Measurements from ENCODE around the gene CAMTA1. TPM values are rescaled to one million over a fixed set of nuclear protein-coding genes. Genes with fewer than 3 reads are reported as not detected.

The CAMTA1 gene
- polyA plus RNA-seq, 1 experiment: 64.9 TPM

DNA sequence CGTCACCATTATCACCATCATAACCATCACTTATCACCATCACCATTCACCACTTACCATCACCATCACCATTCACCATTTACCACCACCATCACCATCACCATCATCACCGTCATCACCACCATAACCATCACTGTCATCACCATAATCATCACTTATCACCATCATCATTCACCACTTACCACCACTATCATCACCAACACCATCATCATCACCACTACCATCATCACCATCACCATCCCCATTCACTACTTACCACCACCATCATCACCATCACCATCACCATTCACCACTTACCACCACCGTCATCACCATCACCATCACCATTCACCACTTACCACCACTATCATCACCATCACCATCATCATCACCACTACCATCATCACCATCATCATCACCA lies 151.8 kb downstream of the CAMTA1 start:
- peaks cover 34% of the 10 kb centered on the region for H3K27me3 ChIP-seq (ENCODE audit: control insufficient read depth, insufficient read depth, low read length)
- ChIA-PET CTCF (no interaction called here), POLR2A (no interaction called here)
- no peak overlapping the region for H3K4me3 ChIP-seq (ENCODE audit: low read depth, low read length)
- no peak overlapping the region for H3K27ac ChIP-seq (ENCODE audit: low read depth, low read length)
- DNase-seq (ENCODE audit: low read depth, low spot score): no peak
- TF ChIP-seq, protein P1, sequence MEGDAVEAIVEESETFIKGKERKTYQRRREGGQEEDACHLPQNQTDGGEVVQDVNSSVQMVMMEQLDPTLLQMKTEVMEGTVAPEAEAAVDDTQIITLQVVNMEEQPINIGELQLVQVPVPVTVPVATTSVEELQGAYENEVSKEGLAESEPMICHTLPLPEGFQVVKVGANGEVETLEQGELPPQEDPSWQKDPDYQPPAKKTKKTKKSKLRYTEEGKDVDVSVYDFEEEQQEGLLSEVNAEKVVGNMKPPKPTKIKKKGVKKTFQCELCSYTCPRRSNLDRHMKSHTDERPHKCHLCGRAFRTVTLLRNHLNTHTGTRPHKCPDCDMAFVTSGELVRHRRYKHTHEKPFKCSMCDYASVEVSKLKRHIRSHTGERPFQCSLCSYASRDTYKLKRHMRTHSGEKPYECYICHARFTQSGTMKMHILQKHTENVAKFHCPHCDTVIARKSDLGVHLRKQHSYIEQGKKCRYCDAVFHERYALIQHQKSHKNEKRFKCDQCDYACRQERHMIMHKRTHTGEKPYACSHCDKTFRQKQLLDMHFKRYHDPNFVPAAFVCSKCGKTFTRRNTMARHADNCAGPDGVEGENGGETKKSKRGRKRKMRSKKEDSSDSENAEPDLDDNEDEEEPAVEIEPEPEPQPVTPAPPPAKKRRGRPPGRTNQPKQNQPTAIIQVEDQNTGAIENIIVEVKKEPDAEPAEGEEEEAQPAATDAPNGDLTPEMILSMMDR (IDR thresholded peaks at IDR 0.05; ENCODE audit: low read depth, low read length): no peak
- no peaks in the 10 kb centered on the region; the same call in 1 of the 2 replicates for H3K9me3 ChIP-seq (ENCODE audit: control insufficient read depth, insufficient read depth, low read length)

DNA sequence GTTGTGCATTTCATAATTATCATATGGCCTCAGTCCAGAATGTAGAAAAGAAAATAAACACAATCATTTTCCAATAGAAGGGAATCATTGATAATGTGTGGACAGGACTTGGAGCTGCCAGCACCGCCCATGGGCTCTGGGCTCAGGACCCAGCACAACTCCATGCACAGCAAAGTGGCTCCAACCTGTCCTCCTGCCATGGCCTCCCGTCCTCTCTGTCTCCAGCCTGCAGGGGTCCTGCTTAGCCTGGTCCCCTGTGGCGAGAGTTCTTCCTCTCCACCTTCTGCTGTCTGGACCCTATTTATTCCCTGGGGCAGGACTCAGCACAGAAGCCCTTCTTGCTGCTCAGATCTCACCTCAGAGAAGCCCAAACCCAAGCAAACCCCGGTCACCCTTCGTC lies 154.1 kb downstream of the CAMTA1 start:
- POLR2A ChIA-PET: no interaction called here
- no peak overlapping the region for H3K27ac ChIP-seq (ENCODE audit: low read depth, low read length)
- TF ChIP-seq, protein P1 (IDR thresholded peaks at IDR 0.05; ENCODE audit: low read depth, low read length): no peak
- H3K27me3 ChIP-seq (ENCODE audit: control insufficient read depth, insufficient read depth, low read length): peaks cover 24% of the 10 kb centered on the region
- DNase-seq (ENCODE audit: low read depth, low spot score): no peak
- H3K9me3 ChIP-seq (ENCODE audit: control insufficient read depth, insufficient read depth, low read length): no peaks in the 10 kb centered on the region; the same call in 1 of the 2 replicates
- H3K4me3 ChIP-seq (ENCODE audit: low read depth, low read length): no peak overlapping the region
- CTCF ChIA-PET: no interaction called here

DNA sequence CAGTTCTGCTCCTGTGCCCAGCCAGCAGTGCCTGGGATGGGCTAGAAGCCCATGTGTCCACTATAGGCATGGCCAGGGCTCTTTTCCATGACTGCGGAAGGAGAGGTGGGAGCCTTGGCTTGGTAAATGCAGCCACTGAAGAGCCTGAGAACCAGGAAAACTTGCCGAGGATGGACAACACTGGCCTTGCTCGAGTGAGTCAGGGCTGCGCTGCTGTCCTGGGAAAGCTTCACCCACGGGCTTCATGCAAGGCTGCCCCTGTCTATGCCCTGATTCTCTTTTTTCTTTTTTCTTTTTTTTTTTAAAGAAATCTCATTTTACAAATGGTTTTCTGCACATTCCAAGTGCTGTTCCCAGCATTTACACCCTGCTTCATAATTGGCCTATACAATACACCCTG lies 156.5 kb downstream of the CAMTA1 start:
- H3K4me3 ChIP-seq (ENCODE audit: low read depth, low read length): no peak overlapping the region
- no peaks in the 10 kb centered on the region; the same call in 1 of the 2 replicates for H3K9me3 ChIP-seq (ENCODE audit: control insufficient read depth, insufficient read depth, low read length)
- no peak overlapping the region for H3K27ac ChIP-seq (ENCODE audit: low read depth, low read length)
- H3K27me3 ChIP-seq (ENCODE audit: control insufficient read depth, insufficient read depth, low read length): peaks cover 7% of the 10 kb centered on the region
- ChIA-PET POLR2A (no interaction called here), CTCF (no interaction called here)
- DNase-seq (ENCODE audit: low read depth, low spot score): no peak
- TF ChIP-seq, protein P1 (IDR thresholded peaks at IDR 0.05; ENCODE audit: low read depth, low read length): no peak

DNA sequence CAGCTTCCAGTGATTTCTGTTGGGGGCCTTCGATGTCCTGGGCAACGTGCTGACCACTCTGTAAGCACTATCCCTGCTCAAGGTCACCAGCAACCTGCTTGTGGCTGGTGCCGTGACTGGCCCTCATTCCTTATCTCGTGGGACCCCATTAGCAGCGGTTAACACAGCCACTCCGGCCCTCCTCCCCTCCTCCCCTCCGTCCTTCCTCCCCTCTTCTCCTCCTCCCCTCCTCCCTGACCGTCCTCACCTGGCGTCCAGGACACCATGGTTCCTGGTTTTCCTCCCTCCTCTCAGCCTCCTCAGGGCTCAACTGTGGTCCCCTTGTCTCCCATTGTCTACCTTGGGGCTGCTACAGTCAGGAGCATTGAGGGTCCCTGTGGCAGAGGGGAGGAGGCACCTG lies 157.7 kb downstream of the CAMTA1 start:
- Histone ChIP-seq H3K9me3 (ENCODE audit: control insufficient read depth, insufficient read depth, low read length) (no peaks in the 10 kb centered on the region; the same call in 1 of the 2 replicates), H3K27ac (ENCODE audit: low read depth, low read length) (no peak overlapping the region), H3K27me3 (ENCODE audit: control insufficient read depth, insufficient read depth, low read length) (peaks cover 7% of the 10 kb centered on the region), H3K4me3 (ENCODE audit: low read depth, low read length) (no peak overlapping the region)
- ChIA-PET POLR2A (no interaction called here), CTCF (no interaction called here)
- TF ChIP-seq, protein P1 (IDR thresholded peaks at IDR 0.05; ENCODE audit: low read depth, low read length): no peak
- no peak for DNase-seq (ENCODE audit: low read depth, low spot score)

DNA sequence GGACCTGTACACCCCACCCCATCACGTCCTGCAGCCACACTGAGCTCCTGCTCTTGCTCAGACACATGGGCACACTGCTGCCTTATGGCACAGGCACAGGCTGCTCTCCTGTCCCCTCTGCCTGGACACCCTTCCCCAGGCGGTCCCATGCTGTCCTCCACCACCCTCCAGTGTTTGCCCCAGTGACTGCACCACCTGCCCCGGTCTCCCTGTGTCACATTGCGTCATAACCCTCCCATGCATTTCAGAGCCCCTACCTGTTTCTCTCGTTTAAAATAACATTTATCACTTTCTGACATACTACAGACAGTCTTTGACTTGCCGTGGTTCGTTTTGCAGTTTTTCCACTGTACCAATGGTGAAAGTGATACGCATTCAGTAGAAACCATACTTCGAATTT lies 159.2 kb downstream of the CAMTA1 start:
- TF ChIP-seq, protein P1 (IDR thresholded peaks at IDR 0.05; ENCODE audit: low read depth, low read length): no peak
- POLR2A ChIA-PET: interaction anchor here (0.6 kb wide), 1 partner anchor 613 kb away, joined by 3 read pairs; no protein-coding TSS in a partner anchor
- CTCF ChIA-PET: no interaction called here
- no peak for DNase-seq (ENCODE audit: low read depth, low spot score)
- peaks cover 2% of the 10 kb centered on the region for H3K27me3 ChIP-seq (ENCODE audit: control insufficient read depth, insufficient read depth, low read length)
- no peaks in the 10 kb centered on the region; the same call in 1 of the 2 replicates for H3K9me3 ChIP-seq (ENCODE audit: control insufficient read depth, insufficient read depth, low read length)
- H3K4me3 ChIP-seq (ENCODE audit: low read depth, low read length): no peak overlapping the region
- no peak overlapping the region for H3K27ac ChIP-seq (ENCODE audit: low read depth, low read length)
